Placental epithelial cell (primary cell): ENCODE results near the gene SLC5A4. TPM values are rescaled to one million over a fixed set of nuclear protein-coding genes. Genes with fewer than 3 reads are reported as not detected.

ENCODE experiments used
- small RNA-seq: library from RNA; depleted of rRNA; stranded (forward); fragments of <200 nt; gene quantifications from one replicate; pipeline ENCODE3, GENCODE V24; 2012
- total RNA-seq: library from RNA; depleted of rRNA; stranded (reverse); fragments of >200 nt; gene quantifications from 2 replicates; pipeline ENCODE4 v1.2.3, GENCODE V29; 2012

Gene SLC5A4
- total RNA-seq: 0.22 TPM in 1 of 2 replicates, not detected in the other

GRCh38 chr22:32255217-32255616 is at the start of gene SLC5A4:
SLC5A4 (minus strand) TSS chr22:32255347; CDS start chr22:32255329, 18 bp downstream.

DNA sequence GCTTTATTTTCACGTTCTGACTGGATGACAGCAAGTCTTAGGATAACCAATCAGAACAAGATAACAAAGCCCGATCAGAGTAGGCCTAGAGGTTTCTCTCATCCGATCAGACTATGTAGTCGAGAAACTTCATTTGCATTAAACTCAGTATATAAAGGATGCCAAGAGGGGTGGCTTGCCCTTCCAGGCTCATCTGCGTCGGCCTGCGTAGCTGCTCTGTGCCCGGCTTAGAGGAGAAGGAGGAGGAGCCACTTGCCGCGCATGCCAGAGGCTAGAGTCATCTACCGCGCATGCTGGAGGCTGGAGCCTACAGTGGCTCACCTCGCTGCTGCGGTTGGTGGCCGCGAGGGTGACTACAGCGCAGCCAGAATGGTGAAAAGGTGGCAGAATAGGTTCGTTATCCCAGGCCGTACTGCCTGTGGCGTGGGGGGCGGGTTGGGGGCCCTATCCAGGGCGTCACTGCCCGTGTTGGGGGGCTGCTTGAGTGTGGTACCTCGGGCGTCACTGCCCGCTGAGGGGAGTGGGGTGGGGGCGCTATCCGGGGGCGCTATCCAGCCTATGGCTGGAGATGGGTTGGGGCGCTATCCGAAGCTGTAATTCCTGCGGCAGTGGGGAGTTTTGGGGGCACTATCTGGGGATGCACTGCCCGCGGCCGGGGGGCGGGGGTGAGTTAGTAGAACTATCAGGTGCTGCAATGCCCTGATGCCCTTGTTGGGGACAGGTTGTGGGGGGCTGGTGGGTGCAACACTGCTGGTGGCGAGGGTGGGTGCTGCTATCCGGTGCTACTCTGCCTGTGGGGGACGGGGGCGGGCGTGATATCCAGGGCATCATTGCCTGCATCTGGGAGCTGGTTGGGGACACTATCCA is 50.1 kb downstream of the SLC5A4 start, which contains the start of gene RFPL2:
Gene RFPL2, minus strand, starts transcription at position 218 of the 867 bp plus-strand sequence. CDS start 2,622 bp downstream, outside the sequence.

Small RNA genes within 50 kb of the gene (small RNA-seq; reads per million reads assigned to genes)
- not detected for gene RF02171

Other genes with a start within 250 kb of the SLC5A4 start
- gene SLC5A1, start 212.1 kb downstream of the SLC5A4 start, total RNA-seq: not detected in 2 replicates
- not detected in 2 replicates for gene C22orf42, start 96.0 kb downstream of the SLC5A4 start, total RNA-seq
- gene RFPL2, start 50.3 kb downstream of the SLC5A4 start, total RNA-seq: not detected in 2 replicates
- gene RFPL3, start 102.5 kb upstream of the SLC5A4 start, total RNA-seq: not detected in 2 replicates
- 95.8 and 111 TPM in 2 replicates for gene RTCB, start 156.9 kb upstream of the SLC5A4 start, total RNA-seq
- not detected in 2 replicates for gene BPIFC, start 209.1 kb upstream of the SLC5A4 start, total RNA-seq
- gene FBXO7, start 219.5 kb upstream of the SLC5A4 start, total RNA-seq: 94.2 and 133 TPM in 2 replicates